HG02870 (cell line): ENCODE results near the gene TRIO.
A peak's percentile ranks its signal among the peaks of the same experiment; 100 is the strongest.

Experiments
- ATAC-seq: cut with Tn5 transposase; IDR thresholded peaks from one replicate; pipeline ENCODE4 v1.9.1; 2021; ENCODE audit warnings: mild to moderate bottlenecking, moderate library complexity; ENCODE audit not compliant: unreplicated experiment

The TRIO gene

GRCh38 chr5:14281746-14282181, 138.6 kb downstream of the TRIO start:
- peak; percentile 74 for ATAC-seq

GRCh38 chr5:14283139-14283538, 140.0 kb downstream of the TRIO start:
- ATAC-seq, result no peak

- ATAC-seq, result no peak
Measured at GRCh38 chr5:14284392-14285148, 141.4 kb downstream of the TRIO start.

GRCh38 chr5:14286007-14286406, 142.9 kb downstream of the TRIO start:
- ATAC-seq, result no peak

GRCh38 chr5:14286574-14287421, 143.7 kb downstream of the TRIO start:
- ATAC-seq, result peak; percentile 84

GRCh38 chr5:14292766-14293658, 149.9 kb downstream of the TRIO start:
- ATAC-seq, result no peak

- no peak for ATAC-seq
Measured at GRCh38 chr5:14295610-14296009, 152.5 kb downstream of the TRIO start.

- ATAC-seq, result no peak
Measured at GRCh38 chr5:14296533-14297331, 153.6 kb downstream of the TRIO start.

GRCh38 chr5:14297697-14298096, 154.6 kb downstream of the TRIO start:
- ATAC-seq, result no peak

- no peak for ATAC-seq
Measured at GRCh38 chr5:14298126-14298847, 155.1 kb downstream of the TRIO start.

- ATAC-seq, result no peak
Measured at GRCh38 chr5:14299666-14300065, 156.5 kb downstream of the TRIO start.

GRCh38 chr5:14301186-14301585, 158.0 kb downstream of the TRIO start:
- no peak for ATAC-seq

GRCh38 chr5:14302330-14302729, 159.2 kb downstream of the TRIO start:
- no peak for ATAC-seq

- no peak for ATAC-seq
Measured at GRCh38 chr5:14305045-14305444, 161.9 kb downstream of the TRIO start.

GRCh38 chr5:14306329-14306815, 163.2 kb downstream of the TRIO start:
- ATAC-seq, result no peak

- ATAC-seq, result no peak
Measured at GRCh38 chr5:14308384-14309154, 165.4 kb downstream of the TRIO start.

- ATAC-seq, result no peak
Measured at GRCh38 chr5:14309199-14309598, 166.1 kb downstream of the TRIO start.

GRCh38 chr5:14309878-14310531, 166.9 kb downstream of the TRIO start:
- no peak for ATAC-seq
